Measurements from ENCODE around the gene SRSF8. TPM values are rescaled to one million over a fixed set of nuclear protein-coding genes. Genes with fewer than 3 reads are reported as not detected.

SRSF8 gene
- polyA plus RNA-seq, 1 of the 3 experiments (the other 2 are of a cell fraction), result 25.4 TPM

GRCh38 chr11:95081010-95081409 is 14.3 kb downstream of the SRSF8 start:
- ChIA-PET POLR2A (no interaction called here), CTCF (interaction anchor here (0.6 to 3.5 kb wide), 6 partner anchors 8 to 566 kb away, joined by 3 to 21 read pairs (median 3); partner anchors contain the start of gene SRSF8)
- Histone ChIP-seq H3K4me3 (ENCODE audit: low read depth in 2 of 2, low read length in 1 of 2) (no peak overlapping the region), H3K4me1 (ENCODE audit: control insufficient read depth in 1 of 2, insufficient read depth in 2 of 2, low read depth in 1 of 2, low read length in 1 of 2) (peaks cover 0 to 7% of the 10 kb centered on the region in 2 experiments; a peak in 2 of 4 replicates), H3K79me2 (ENCODE audit: insufficient read depth) (no peaks in the 10 kb centered on the region), H2AFZ (ENCODE audit: low read depth) (no peak overlapping the region), H4K20me1 (ENCODE audit: insufficient read depth) (no peaks in the 10 kb centered on the region), H3K9me2 (no peaks in the 10 kb centered on the region), H3K27ac (ENCODE audit: low read depth in 2 of 2, low read length in 1 of 2) (no peak overlapping the region), H3K4me2 (no peak overlapping the region), H3K9ac (no peak overlapping the region), H3K27me3 (ENCODE audit: insufficient read depth) (no peaks in the 10 kb centered on the region), H3K9me3 (no peaks in the 10 kb centered on the region), H3F3A (replicated peaks; ENCODE audit: insufficient read depth) (no peaks in the 10 kb centered on the region), H3K36me3 (replicated peaks in 1 of 2; ENCODE audit: control insufficient read depth in 1 of 2, insufficient read depth in 2 of 2, low read length in 1 of 2) (no peaks in the 10 kb centered on the region)
- DNase-seq, result no peak
- no peak for TF ChIP-seq USF2 (IDR thresholded peaks at IDR 0.05; ENCODE audit: borderline replicate concordance, low read depth, low read length)
- no peak for TF ChIP-seq RCOR1 (IDR thresholded peaks at IDR 0.05; ENCODE audit: low read length)
- no peak for TF ChIP-seq MAX (IDR thresholded peaks at IDR 0.05; ENCODE audit: low read depth)
- no peak for TF ChIP-seq PBX3 (IDR thresholded peaks at IDR 0.05)
- no peak for TF ChIP-seq CTCF (IDR thresholded peaks at IDR 0.05)
- no peak for TF ChIP-seq YY1 (IDR thresholded peaks at IDR 0.05; ENCODE audit: low read depth)
- TF ChIP-seq SIN3A (IDR thresholded peaks at IDR 0.05; ENCODE audit: borderline replicate concordance, low read depth, low read length), result no peak
- no peak for TF ChIP-seq USF1 (IDR thresholded peaks at IDR 0.05; ENCODE audit: borderline replicate concordance, low read depth)
- no peak for TF ChIP-seq RAD21 (IDR thresholded peaks at IDR 0.05; ENCODE audit: low read length)
- TF ChIP-seq MEF2A (IDR thresholded peaks at IDR 0.05; ENCODE audit: borderline replicate concordance, low read depth), result no peak
- no peak for TF ChIP-seq RXRA (IDR thresholded peaks at IDR 0.05; ENCODE audit: borderline replicate concordance, low read depth)
- TF ChIP-seq FOXJ3 (CRISPR knock-in tag; IDR thresholded peaks at IDR 0.05), result no peak
- no peak for TF ChIP-seq CHD2 (IDR thresholded peaks at IDR 0.05; ENCODE audit: low read length, partially characterized antibody)
- no peak for TF ChIP-seq EP300 (IDR thresholded peaks at IDR 0.05; ENCODE audit: borderline replicate concordance in 1 of 2, low read depth in 1 of 2, low read length in 1 of 2)
- TF ChIP-seq MXI1 (IDR thresholded peaks at IDR 0.05; ENCODE audit: low read depth, low read length), result no peak
- no peak for TF ChIP-seq RFX5 (IDR thresholded peaks at IDR 0.05; ENCODE audit: low read length)
- TF ChIP-seq FOSL2 (IDR thresholded peaks at IDR 0.05; ENCODE audit: borderline replicate concordance, low read depth), result no peak
- TF ChIP-seq IRF3 (IDR thresholded peaks at IDR 0.05; ENCODE audit: low read depth, low read length), result no peak
- TF ChIP-seq GATA2 (CRISPR knock-in tag; IDR thresholded peaks at IDR 0.05), result no peak
- no peak for TF ChIP-seq FOXM1 (IDR thresholded peaks at IDR 0.05; ENCODE audit: low read depth)
- WGBS (ENCODE audit: low lambda C conversion rate), result 55% methylated on average over 5 of the region's 5 CpGs

Data from SK-N-SH (cell line).